IMR-90 (cell line): ENCODE measurements around the gene PRSS53.

ENCODE experiments used
- CEBPB ChIP-seq: IDR thresholded peaks from 2 replicates; pipeline ENCODE4 v1.6.1; 2012; ENCODE audit warnings: low read depth, low read length, improper control_type of control experiment
- CTCF ChIP-seq: conservative IDR thresholded peaks from 2 replicates; pipeline ENCODE4 v1.5.1; 2012; ENCODE audit warnings: mild to moderate bottlenecking, low read depth, low read length, improper control_type of control experiment
- ELK1 ChIP-seq: fragments of 150-350 bp; IDR thresholded peaks from 2 replicates; pipeline ENCODE4 v1.6.1; 2016; ENCODE audit warnings: low read depth, mild to moderate bottlenecking, low read length, moderate library complexity, borderline replicate concordance
- MAZ ChIP-seq: IDR thresholded peaks from 2 replicates; pipeline ENCODE4 v1.6.1; 2012; ENCODE audit warnings: low read depth, mild to moderate bottlenecking, low read length, improper control_type of control experiment, moderate library complexity, borderline replicate concordance
- MXI1 ChIP-seq: IDR thresholded peaks from 2 replicates; pipeline ENCODE4 v1.6.1; 2012; ENCODE audit warnings: low read depth, mild to moderate bottlenecking, low read length, moderate library complexity, borderline replicate concordance
- POLR2A ChIP-seq: IDR thresholded peaks from 2 replicates; pipeline ENCODE4 v1.6.1; 2012; ENCODE audit warnings: mild to moderate bottlenecking, low read depth, low read length

GRCh38 chr16:31082368-31083045, 6.2 kb downstream of the PRSS53 start:
- no peak for TF ChIP-seq CTCF
- TF ChIP-seq MXI1, result no peak
- TF ChIP-seq POLR2A, result no peak
- no peak for TF ChIP-seq CEBPB
- no peak for TF ChIP-seq MAZ
- TF ChIP-seq ELK1, result no peak
